ENCODE results near the gene UQCR11. TPM values are rescaled to one million over a fixed set of nuclear protein-coding genes. Genes with fewer than 3 reads are reported as not detected.

The UQCR11 gene
- total RNA-seq, 6 donors from 2014 or later = 10.5 to 216 (median 67.3) TPM

DNA sequence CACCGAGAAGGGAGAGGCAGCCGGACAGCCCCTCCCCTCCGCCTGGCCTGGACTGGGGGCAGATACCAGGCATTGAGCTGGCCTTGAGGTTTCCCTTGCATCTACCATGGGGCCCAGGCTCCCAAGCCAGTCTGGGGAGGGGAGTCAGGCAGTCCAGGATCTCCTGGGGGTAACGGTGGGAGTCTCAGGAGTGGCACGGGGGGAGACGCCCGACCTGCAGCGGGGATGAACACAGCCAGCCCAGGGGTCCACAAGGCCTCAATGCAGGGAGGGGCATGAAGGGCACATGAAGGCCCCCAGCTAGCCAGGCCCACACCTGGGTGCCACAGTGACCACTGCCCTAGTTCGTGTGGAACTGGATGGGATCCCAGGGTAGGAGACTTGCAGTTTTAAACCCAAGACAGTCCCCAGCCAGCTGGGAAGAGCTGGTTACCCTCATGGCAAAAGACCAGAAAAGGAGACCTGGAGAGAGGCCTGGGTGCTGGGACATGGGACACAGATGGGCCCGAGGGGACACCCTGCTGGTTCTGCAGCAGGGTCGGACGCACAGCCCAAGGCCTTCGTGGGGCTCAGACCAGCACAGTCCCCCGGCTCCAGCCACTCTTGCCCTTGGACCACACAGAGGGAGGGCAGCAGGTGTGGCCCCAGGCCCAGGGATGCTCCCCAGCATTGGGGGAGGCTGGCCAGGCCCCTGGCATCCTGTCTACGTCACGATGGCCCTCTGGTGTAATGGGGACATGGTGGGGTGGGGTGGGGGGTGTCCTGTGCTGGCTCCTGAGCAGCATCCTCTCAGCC is 4.6 kb upstream of the UQCR11 start:
- no peak overlapping the region for H3K4me3 ChIP-seq
- no peaks in the 10 kb centered on the region for H3K9me3 ChIP-seq
- peaks cover 8 to 46% (median 41%) of the 10 kb centered on the region in 4 donors for H3K36me3 ChIP-seq
- peaks cover 8 to 22% (median 11%) of the 10 kb centered on the region in 4 donors for H3K4me1 ChIP-seq
- no peak for ATAC-seq (ENCODE audit: low FRiP score in 2 of 2)
- TF ChIP-seq POLR2AphosphoS5 (IDR thresholded peaks at IDR 0.05) (no peak), EP300 (IDR thresholded peaks at IDR 0.05) (no peak), POLR2A (IDR thresholded peaks at IDR 0.05) (no peak)
- TF ChIP-seq, protein P1, sequence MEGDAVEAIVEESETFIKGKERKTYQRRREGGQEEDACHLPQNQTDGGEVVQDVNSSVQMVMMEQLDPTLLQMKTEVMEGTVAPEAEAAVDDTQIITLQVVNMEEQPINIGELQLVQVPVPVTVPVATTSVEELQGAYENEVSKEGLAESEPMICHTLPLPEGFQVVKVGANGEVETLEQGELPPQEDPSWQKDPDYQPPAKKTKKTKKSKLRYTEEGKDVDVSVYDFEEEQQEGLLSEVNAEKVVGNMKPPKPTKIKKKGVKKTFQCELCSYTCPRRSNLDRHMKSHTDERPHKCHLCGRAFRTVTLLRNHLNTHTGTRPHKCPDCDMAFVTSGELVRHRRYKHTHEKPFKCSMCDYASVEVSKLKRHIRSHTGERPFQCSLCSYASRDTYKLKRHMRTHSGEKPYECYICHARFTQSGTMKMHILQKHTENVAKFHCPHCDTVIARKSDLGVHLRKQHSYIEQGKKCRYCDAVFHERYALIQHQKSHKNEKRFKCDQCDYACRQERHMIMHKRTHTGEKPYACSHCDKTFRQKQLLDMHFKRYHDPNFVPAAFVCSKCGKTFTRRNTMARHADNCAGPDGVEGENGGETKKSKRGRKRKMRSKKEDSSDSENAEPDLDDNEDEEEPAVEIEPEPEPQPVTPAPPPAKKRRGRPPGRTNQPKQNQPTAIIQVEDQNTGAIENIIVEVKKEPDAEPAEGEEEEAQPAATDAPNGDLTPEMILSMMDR (IDR thresholded peaks at IDR 0.05) = no peak
- H3K27me3 ChIP-seq = no peaks in the 10 kb centered on the region
- whole genome bisulfite sequencing, 2 donors = 83 to 95% methylated on average over 10 to 15 of the region's 16 CpGs
- H3K27ac ChIP-seq = peak overlapping the region in 1 of 4 donors; percentile 13
- no peak for DNase-seq

DNA sequence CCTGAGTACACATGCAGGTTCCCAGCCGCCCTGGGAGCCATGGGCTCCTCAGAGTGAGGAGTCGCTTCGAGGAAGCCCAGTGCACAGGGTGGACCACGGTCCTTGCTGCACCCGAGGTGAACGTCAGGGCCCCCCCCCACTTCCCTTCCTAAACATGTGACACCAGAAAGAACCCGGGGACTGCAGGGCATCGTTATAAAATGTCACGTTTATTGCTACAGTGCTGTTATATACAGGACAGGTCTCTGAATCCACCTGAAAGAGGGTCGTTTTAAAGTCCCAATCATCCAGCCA is 3.8 kb upstream of the UQCR11 start:
- DNase-seq (no peak), ATAC-seq (ENCODE audit: low FRiP score in 2 of 2) (no peak)
- Histone ChIP-seq H3K9me3 (no peaks in the 10 kb centered on the region), H3K4me1 (peaks cover 15 to 31% (median 18%) of the 10 kb centered on the region in 4 donors), H3K27ac (peak overlapping the region in 1 of 4 donors; percentile 35), H3K27me3 (no peaks in the 10 kb centered on the region), H3K4me3 (peak overlapping the region in 2 of 4 donors; percentile 4 to 17), H3K36me3 (peaks cover 8 to 37% (median 33%) of the 10 kb centered on the region in 4 donors)
- 35 to 42% methylated on average over 3 to 9 of the region's 10 CpGs for WGBS, 2 donors
- TF ChIP-seq, protein P1 (IDR thresholded peaks at IDR 0.05) = no peak
- TF ChIP-seq POLR2A (IDR thresholded peaks at IDR 0.05) (no peak), EP300 (IDR thresholded peaks at IDR 0.05) (no peak)

DNA sequence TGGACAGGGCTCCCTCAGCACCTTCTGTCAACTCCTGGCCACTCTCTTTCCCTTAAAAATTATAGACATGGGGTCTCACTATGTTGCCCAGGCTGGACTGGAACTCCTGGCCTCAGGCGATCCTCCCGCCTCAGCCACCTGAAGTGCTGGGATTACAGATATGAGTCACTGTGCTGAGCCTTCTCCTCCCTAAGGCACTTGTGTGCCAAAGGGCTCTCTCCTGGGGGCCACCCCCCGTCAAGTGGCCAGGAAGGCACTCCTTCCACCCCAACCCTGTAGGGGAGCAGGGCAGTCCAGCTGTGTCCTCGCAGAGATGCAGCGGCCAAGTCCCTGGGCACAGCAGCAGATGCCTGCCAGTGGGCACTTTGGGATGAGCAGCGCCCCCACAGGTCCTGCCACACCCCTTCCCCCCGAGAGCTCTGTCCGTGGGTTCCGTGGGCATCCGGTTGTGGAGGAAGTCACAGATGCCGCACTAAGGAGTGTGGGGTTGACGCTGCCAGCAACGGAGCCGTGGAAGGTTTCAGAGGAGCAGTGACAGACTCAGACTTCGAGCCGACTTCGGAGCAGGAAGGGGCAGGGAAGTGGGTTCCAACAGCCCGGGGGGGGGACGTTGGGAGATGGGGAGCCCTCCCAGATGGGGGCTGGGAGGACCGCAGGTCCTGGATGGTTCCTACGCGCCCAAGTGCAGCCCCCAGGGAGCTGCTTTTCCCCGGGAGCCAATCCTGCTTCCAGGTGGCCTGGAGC is 3.3 kb upstream of the UQCR11 start:
- no peaks in the 10 kb centered on the region for H3K27me3 ChIP-seq
- peaks cover 20 to 36% (median 23%) of the 10 kb centered on the region in 4 donors for H3K4me1 ChIP-seq
- TF ChIP-seq POLR2AphosphoS5 (IDR thresholded peaks at IDR 0.05) = no peak
- TF ChIP-seq, protein P1 (IDR thresholded peaks at IDR 0.05) = no peak
- TF ChIP-seq POLR2A (IDR thresholded peaks at IDR 0.05) = no peak
- DNase-seq (no peak), ATAC-seq (ENCODE audit: low FRiP score in 2 of 2) (no peak)
- H3K4me3 ChIP-seq = peak overlapping the region in 2 of 4 donors; percentile 4 to 17
- no peaks in the 10 kb centered on the region for H3K9me3 ChIP-seq
- peaks cover 8 to 33% (median 28%) of the 10 kb centered on the region in 4 donors for H3K36me3 ChIP-seq
- H3K27ac ChIP-seq = peak overlapping the region in 1 of 4 donors; percentile 35
- WGBS, 2 donors = 30 to 42% methylated on average over 11 to 23 of the region's 23 CpGs

- H3K9me3 ChIP-seq = no peaks in the 10 kb centered on the region
- H3K36me3 ChIP-seq = peaks cover under 1 to 10% (median 6%) of the 10 kb centered on the region in 4 donors
- H3K27me3 ChIP-seq = no peaks in the 10 kb centered on the region
- H3K4me1 ChIP-seq = peaks cover 29 to 56% (median 35%) of the 10 kb centered on the region in 4 donors
- peak overlapping the region; percentile 90 to 93 (median 90) for H3K27ac ChIP-seq
- no peak for TF ChIP-seq EP300 (IDR thresholded peaks at IDR 0.05)
- TF ChIP-seq, protein P1 (IDR thresholded peaks at IDR 0.05) = peak in 1 of 6 experiments; percentile 1
- peak overlapping the region; percentile 57 to 100 (median 80) for H3K4me3 ChIP-seq
- WGBS, 2 donors = 18% methylated on average over 12 to 16 of the region's 16 CpGs
- no peak for DNase-seq
- ATAC-seq (ENCODE audit: low FRiP score in 2 of 2) = peak in 1 of 2 donors; percentile 10
These were observed 933 bp upstream of the UQCR11 start for GRCh38 chr19:1606138-1606651.

Measured in upper lobe of left lung (tissue), 6 donors.